Activated gamma-delta T cell treated with anti-CD3 and anti-CD28 coated beads, Interleukin-2, amount 50 U/mL, for 16 hours (primary cell): Measurements from ENCODE around the gene SSRP1.

ENCODE experiments used
- DNase-seq: peaks from one replicate; pipeline ENCODE4 v3.0.0-alpha.2; 2020; ENCODE audit warnings: low read depth

The SSRP1 gene

GRCh38 chr11:57315491-57315890, 20.2 kb downstream of the SSRP1 start:
- DNase-seq: no peak

- no peak for DNase-seq
Observed at GRCh38 chr11:57314221-57314973, 21.3 kb downstream of the SSRP1 start.

GRCh38 chr11:57313788-57314135, 21.9 kb downstream of the SSRP1 start:
- no peak for DNase-seq

GRCh38 chr11:57313071-57313787, 22.5 kb downstream of the SSRP1 start:
- no peak for DNase-seq

GRCh38 chr11:57312511-57313021, 23.1 kb downstream of the SSRP1 start:
- no peak for DNase-seq

- DNase-seq: no peak
Observed at GRCh38 chr11:57311109-57311936, 24.4 kb downstream of the SSRP1 start.

GRCh38 chr11:57310630-57311086, 25.0 kb downstream of the SSRP1 start:
- DNase-seq: no peak

- no peak for DNase-seq
Observed at GRCh38 chr11:57310091-57310490, 25.6 kb downstream of the SSRP1 start.

DNA sequence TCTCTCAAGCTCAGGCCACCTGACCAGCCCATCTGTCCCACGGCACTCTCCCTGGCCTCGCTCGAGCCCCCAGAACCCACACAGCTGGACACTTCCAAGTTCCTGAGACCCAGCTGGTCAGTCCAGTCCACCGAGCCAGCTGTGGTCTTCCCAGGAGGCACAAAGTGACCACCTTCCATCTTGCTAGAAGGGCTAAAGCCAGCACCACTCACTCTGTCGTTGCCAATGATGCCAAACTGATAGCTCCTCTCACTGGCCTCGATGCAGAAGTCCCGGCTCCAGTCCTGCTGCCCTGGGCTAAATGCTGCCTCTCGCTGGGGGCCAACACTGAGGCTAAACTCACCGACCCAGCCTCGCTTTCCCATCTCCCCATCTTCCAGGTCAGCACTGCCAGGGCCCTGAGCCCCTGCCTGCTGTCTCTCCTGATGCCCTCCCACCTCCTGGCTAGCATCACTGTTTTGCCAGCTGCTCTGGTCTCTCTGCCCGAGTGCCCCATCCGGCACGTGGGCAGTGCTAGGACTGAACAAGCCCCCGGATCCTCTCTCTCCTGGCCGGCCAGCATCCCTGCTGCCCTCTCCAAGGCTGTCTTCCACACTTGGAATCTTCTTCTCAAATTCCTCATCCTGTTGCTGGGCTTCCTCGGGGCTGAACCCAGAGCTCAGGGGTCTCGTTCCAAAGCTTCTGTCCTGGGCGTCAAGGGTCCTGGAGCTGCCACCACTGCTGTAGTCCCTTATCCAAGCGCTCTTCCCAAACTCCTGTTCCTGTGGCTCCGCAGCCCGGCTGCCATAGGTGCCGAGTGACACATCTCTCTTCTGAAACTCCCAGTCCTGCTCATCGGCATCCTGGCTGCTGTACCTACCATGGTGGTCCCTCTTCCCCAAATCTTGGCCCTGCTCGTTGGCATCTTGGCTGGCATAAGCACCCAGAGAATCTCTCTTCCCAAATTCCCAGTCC, 26.3 kb downstream of the SSRP1 start:
- no peak for DNase-seq

GRCh38 chr11:57308426-57309060, 27.1 kb downstream of the SSRP1 start:
- DNase-seq: no peak

DNA sequence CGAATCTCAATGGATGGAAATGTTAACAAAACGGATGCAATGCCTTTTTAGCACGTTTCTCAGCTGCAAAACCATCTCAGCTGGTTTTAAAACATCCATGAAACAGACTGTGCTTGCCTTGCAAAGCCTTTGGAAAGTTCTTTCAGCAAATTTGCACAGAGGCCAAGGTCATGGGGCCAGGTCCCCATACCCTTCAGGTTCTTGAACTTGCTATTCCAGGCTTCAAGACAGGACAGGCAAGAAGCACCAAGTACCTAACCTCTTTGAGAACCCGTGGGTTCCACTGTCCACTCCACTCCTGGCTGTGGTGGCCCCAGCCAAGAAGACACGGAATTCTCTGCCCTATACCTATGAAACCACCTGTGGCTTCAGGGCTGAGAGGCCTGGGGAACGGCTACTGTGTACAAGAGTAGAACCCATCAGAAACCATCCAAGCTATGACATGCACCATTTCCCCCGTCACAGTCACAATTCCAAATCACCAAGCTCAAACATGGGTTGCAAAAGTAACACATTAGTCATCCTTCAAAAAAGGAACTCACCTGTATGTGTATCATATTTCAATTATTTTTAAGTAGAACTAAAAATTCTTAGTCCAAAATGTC, 27.9 kb downstream of the SSRP1 start:
- no peak for DNase-seq

DNA sequence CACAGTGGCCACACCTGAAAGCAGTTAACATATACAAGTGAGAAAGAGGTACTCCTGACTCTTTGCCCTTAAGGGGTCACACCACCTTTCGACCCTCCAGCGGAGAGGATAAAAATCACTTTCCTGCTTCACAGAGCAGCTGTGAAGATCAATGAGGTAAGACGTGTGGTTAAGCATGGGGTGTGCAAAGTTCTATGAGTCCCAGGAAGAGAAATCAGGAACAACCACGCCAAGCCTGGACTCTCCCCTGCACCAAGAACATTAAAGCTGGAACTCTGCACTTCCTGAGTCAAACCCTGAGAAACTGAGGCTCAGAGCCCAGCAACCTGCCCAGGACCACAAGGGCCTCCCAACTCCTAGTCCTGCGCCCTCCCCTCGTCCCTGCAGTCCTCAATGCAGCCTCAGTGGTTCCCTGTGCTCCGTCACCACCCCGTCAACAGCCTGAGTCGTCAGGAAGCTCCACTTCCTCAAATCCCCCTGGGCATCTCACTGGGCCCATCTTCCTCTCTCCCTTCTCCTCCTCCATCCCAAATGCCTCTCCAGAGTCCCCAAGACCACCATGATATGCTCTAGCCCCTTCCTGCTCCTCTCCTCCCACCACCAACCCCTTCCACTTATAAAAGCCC, 28.6 kb downstream of the SSRP1 start:
- no peak for DNase-seq

DNA sequence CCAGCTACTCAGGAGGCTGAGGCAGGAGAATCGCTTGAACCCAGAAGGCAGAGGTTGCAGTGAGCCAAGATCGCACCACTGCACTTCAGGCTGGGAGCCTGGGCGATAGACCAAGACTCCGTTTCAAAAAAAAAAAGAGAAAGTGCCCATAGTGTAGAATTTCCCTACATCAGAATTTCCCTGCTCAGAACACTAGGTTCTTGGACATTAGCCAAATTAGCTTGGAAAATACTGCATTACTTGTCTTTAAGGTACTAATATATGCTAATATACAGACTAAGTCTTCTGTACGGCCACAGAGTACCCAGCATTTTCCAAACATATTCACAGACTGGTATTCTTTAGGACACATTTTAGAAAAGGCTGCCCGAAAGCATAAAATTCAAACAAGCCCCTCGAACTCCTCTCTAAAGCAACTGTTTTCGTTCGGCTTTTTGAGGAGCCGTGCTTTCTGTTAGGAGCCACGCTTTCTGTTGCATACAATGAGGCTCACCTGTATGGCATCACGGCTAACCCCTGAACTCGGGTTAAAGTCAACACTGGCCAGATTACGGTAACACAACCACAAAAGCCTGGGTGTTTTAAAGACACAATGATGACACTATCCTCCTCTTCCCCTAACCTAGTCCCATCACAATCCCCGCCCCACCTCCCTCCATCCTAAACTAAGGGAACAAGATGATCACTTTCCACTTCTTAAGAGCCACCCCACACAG, 29.4 kb downstream of the SSRP1 start:
- DNase-seq: no peak

- no peak for DNase-seq
Observed at GRCh38 chr11:57305523-57305922, 30.2 kb downstream of the SSRP1 start.

DNA sequence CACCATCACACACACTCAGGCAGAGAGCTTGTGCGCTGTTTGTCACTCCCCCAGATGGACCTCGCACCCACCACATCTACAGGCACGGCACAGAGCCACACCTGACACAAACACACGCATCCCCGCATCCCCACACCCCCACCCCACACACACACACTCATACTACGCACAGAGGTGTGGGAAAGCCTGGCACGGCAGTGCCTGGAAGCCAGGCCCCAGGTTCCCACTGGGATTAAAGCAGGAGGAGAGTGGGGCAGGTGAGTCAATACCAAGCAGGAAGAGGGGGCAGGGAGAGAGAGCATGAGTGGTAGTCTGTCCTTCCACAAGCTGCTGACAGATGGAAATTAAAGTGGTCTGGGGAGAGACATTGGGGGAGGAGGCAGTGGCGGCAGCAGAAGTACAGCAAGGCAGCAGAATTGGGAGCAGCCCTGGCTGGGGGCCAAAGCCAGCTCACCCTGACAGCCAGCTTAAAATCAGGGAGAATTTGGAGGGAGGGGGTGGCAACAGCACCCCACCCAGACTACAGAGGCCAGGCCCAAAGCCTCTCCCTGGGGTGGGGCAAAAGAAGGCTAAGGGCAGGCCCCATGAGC, 31.6 kb downstream of the SSRP1 start:
- no peak for DNase-seq

DNA sequence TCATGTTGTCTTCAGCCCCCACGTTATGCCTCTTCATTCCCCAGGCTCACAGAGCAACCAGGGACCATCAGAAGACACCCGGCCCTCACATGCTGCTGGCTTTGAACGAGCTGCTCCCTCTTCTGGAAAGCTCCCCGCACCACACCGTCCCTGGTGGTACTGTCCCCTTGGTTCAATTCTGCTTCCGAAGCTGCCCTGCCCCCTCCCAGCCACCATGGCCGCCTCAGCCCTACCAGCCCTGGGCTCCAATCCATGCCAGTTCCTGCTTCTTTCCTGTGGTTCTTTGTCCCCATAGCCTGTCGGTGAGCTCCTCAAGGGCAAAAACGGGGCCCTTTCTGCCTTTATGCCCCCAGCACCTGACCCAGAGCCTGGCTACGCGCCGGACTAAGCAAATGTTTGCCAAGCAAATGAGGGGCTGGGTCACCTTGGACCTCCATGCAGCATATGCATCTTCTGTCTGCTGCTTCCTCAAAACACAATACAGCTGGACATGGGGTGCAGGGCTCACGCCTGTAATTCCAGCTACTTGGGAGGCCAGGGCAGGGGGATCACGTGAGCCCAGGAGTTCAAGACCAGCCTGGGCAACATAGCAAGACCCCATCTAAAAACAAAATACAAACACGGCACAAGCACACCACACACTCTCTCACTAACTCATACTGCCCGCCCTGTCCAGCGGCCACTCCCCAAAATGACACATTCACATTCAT, 32.3 kb downstream of the SSRP1 start:
- no peak for DNase-seq

DNA sequence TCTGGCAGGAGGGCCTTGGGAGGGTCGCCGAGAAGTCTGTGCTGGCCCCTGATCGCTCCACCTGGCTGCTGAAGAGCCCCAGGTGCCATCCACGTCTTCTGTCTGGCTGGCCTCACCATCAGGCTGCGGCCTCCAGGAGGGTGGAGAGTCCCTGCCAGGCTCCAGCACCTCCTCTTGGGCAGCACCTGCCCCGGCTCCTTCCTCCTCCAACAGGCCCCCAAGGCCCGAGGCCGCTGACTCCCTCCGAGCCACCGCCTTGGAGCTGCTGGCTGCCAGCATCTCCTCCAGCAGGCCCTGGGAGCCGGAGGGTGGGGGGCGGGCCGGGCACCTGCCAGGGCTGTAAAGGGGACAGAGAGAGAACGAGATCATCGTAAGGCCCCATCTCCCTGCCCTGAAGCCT, 33.2 kb downstream of the SSRP1 start:
- DNase-seq: no peak

- no peak for DNase-seq
Observed at GRCh38 chr11:57301711-57302423, 33.8 kb downstream of the SSRP1 start.
